IMR-90 (cell line): ENCODE measurements around the gene PCDHGA7. TPM values are rescaled to one million over a fixed set of nuclear protein-coding genes. Genes with fewer than 3 reads are reported as not detected.
"Not testable (repeated sequence)": the region's sequence is repeated elsewhere in the genome, so short reads cannot be mapped to it uniquely, and the experiment has no call there.

Experiments used
- ATAC-seq: fragments of 200-7000 bp; cut with Tn5 transposase; 2 replicates; pipeline ENCODE4 v1.9.1; 2020; ENCODE audit warnings: low read depth, mild to moderate bottlenecking, moderate library complexity
- BruUV-seq: library from RNA; stranded (reverse); fragments of 400-500 nt; replicated peaks from 2 replicates; lab custom pipeline; 2021; lab: Mats Ljungman, UMichigan
- CTCF ChIA-PET: fragments of 300-600 bp; formaldehyde crosslinking; extraction: SDS; loops from one replicate; lab custom pipeline; 2021; ENCODE audit warnings: antibody characterized with exemption; lab: Yijun Ruan, JAX
- POLR2A ChIA-PET: fragments of 300-600 bp; sonication (Branson Sonifier 250); formaldehyde crosslinking; loops from one replicate; lab custom pipeline; 2022; ENCODE audit warnings: antibody characterized with exemption; ENCODE audit not compliant: unreplicated experiment; lab: Charles Lee
- DNase-seq: peaks from one replicate; pipeline ENCODE4 v3.0.0; 2013
- H2AFZ ChIP-seq: replicated peaks from 2 replicates; pipeline ENCODE3; 2013; ENCODE audit warnings: low read length, mild to moderate bottlenecking; ENCODE audit not compliant: poor library complexity
- H2AK5ac ChIP-seq: 2 replicates; pipeline ENCODE4 v1.6.1; 2013; ENCODE audit warnings: low read depth, low read length, inconsistent platforms
- H2AK9ac ChIP-seq: replicated peaks from 2 replicates; pipeline ENCODE3; 2013; ENCODE audit warnings: mild to moderate bottlenecking, low read depth, low read length, moderate library complexity; ENCODE audit not compliant: poor library complexity
- H2BK120ac ChIP-seq: 2 replicates; pipeline ENCODE4 v1.6.1; 2013; ENCODE audit warnings: low read depth, low read length, inconsistent platforms
- H2BK15ac ChIP-seq: 3 replicates; pipeline ENCODE4 v1.6.1; 2013; ENCODE audit warnings: low read depth, low read length, inconsistent platforms
- H2BK20ac ChIP-seq: 2 replicates; pipeline ENCODE4 v1.6.1; 2013; ENCODE audit warnings: low read depth, mild to moderate bottlenecking, inconsistent platforms, low read length, moderate library complexity
- H2BK5ac ChIP-seq: 2 replicates; pipeline ENCODE4 v1.6.1; 2013; ENCODE audit warnings: mild to moderate bottlenecking, low read depth, low read length, inconsistent platforms; ENCODE audit not compliant: poor library complexity, severe bottlenecking
- H3K14ac ChIP-seq: replicated peaks from 2 replicates; pipeline ENCODE4 v1.6.1; 2013; ENCODE audit warnings: low read depth, low read length, inconsistent platforms
- H3K18ac ChIP-seq: 2 replicates; pipeline ENCODE4 v1.6.1; 2013; ENCODE audit warnings: low read depth, low read length, control low read depth
- H3K23ac ChIP-seq: 2 replicates; pipeline ENCODE4 v1.6.1; 2013; ENCODE audit warnings: low read depth, low read length, inconsistent platforms
- H3K27ac ChIP-seq: 2 replicates; pipeline ENCODE4 v1.5.1; 2013; ENCODE audit warnings: mild to moderate bottlenecking, control low read depth, low read length; ENCODE audit not compliant: insufficient read depth
- H3K27me3 ChIP-seq: 2 replicates; pipeline ENCODE4 v1.6.1; 2013; ENCODE audit warnings: low read length; ENCODE audit not compliant: control insufficient read depth, insufficient read depth
- H3K36me3 ChIP-seq: 2 replicates; pipeline ENCODE4 v1.6.1; 2013; ENCODE audit warnings: low read length, mixed read lengths; ENCODE audit not compliant: control insufficient read depth, insufficient read depth
- H3K4ac ChIP-seq: 2 replicates; pipeline ENCODE4 v1.6.1; 2013; ENCODE audit warnings: low read depth, low read length, inconsistent platforms
- H3K4me1 ChIP-seq: 2 replicates; pipeline ENCODE4 v1.6.1; 2013; ENCODE audit warnings: low read length, mixed read lengths; ENCODE audit not compliant: control insufficient read depth, insufficient read depth
- H3K4me2 ChIP-seq: 2 replicates; pipeline ENCODE4 v1.6.1; 2013; ENCODE audit warnings: low read depth, mild to moderate bottlenecking, control low read depth, low read length, moderate library complexity
- H3K4me3 ChIP-seq: 2 replicates; pipeline ENCODE4 v1.5.1; 2013; ENCODE audit warnings: low read depth, mild to moderate bottlenecking, control low read depth, low read length, moderate library complexity; ENCODE audit not compliant: insufficient read depth
- H3K56ac ChIP-seq: 2 replicates; pipeline ENCODE4 v1.6.1; 2013; ENCODE audit warnings: low read length, inconsistent platforms; ENCODE audit not compliant: insufficient read depth; ENCODE audit errors: extremely low read depth
- H3K79me1 ChIP-seq, 2 experiments: 2 replicates each; pipeline ENCODE4 v1.6.1; 2013; ENCODE audit warnings: low read length in 2 of 2, inconsistent platforms in 1 of 2, low read depth in 1 of 2
- H3K9ac ChIP-seq: 2 replicates; pipeline ENCODE4 v1.6.1; 2013; ENCODE audit warnings: low read depth, low read length, control low read depth
- H3K9me1 ChIP-seq: 2 replicates; pipeline ENCODE4 v1.6.1; 2013; ENCODE audit warnings: low read length, inconsistent platforms; ENCODE audit not compliant: insufficient read depth
- H3K9me3 ChIP-seq: 2 replicates; pipeline ENCODE4 v1.6.1; 2013; ENCODE audit warnings: low read length; ENCODE audit not compliant: control insufficient read depth, insufficient read depth
- H4K20me1 ChIP-seq: 2 replicates; pipeline ENCODE4 v1.6.1; 2013; ENCODE audit warnings: low read length, inconsistent platforms; ENCODE audit not compliant: insufficient read depth
- H4K5ac ChIP-seq: 2 replicates; pipeline ENCODE4 v1.6.1; 2013; ENCODE audit warnings: mild to moderate bottlenecking, low read depth, low read length, control low read depth
- H4K8ac ChIP-seq, 2 experiments: 2 replicates each; pipeline ENCODE4 v1.6.1; 2013; ENCODE audit warnings: low read depth in 2 of 2, low read length in 2 of 2, control low read depth in 1 of 2, inconsistent platforms in 1 of 2
- H4K91ac ChIP-seq: 2 replicates; pipeline ENCODE4 v1.6.1; 2013; ENCODE audit warnings: low read depth, low read length, inconsistent platforms; ENCODE audit not compliant: insufficient read depth
- RAD21 ChIP-seq: IDR thresholded peaks from 2 replicates; pipeline ENCODE4 v1.6.1; 2012; ENCODE audit warnings: low read length, improper control_type of control experiment
- WGBS, 2 experiments: methylation state at CpG; one replicate each; pipeline versions ENCODE4 v1.1.5 to v1.1.7; 2013; ENCODE audit warnings: missing lambda C conversion rate in 2 of 2; ENCODE audit not compliant: insufficient read length in 1 of 2; ENCODE audit errors: extremely low coverage in 2 of 2; 5-methylcytosine and 5-hydroxymethylcytosine counted together
- dilution Hi-C: fragments of 300-500 bp; cut with HindIII; formaldehyde crosslinking; loops from one replicate; pipeline ENCODE4 v1.14.3; 2018; ENCODE audit warnings: low sequenced_read_pairs; ENCODE audit not compliant: unreplicated experiment
- in situ Hi-C: fragments of 300-500 bp; cut with MboI; formaldehyde crosslinking; loops from 3 replicates; pipeline ENCODE4 v1.14.3; 2019; ENCODE audit warnings: low sequenced_read_pairs, inconsistent platforms, mixed read lengths
- intact Hi-C: fragments of 100-400 bp; cut with micrococcal nuclease; formaldehyde crosslinking; loops from 2 replicates; pipeline ENCODE4 v1.10.0; 2022
- polyA plus RNA-seq, 3 experiments: library from polyadenylated mRNA; depleted of rRNA; stranded (reverse); fragments of >200 nt; gene quantifications; 2 replicates each; pipeline ENCODE4 v1.2.3, GENCODE V29; 2012; ENCODE audit warnings: low replicate concordance in 1 of 3
- total RNA-seq: library from RNA; depleted of rRNA; stranded (reverse); fragments of >200 nt; gene quantifications from 2 replicates; pipeline ENCODE4 v1.2.3, GENCODE V29; 2012
- TF ChIP-seq, protein P1 (sequence below): conservative IDR thresholded peaks from 2 replicates; pipeline ENCODE4 v1.5.1; 2012; ENCODE audit warnings: mild to moderate bottlenecking, low read depth, low read length, improper control_type of control experiment

PCDHGA7 gene
- total and polyA plus RNA-seq, 2 of the 4 experiments (the other 2 are of a cell fraction), result 3.2 to 3.4 TPM

- H2BK120ac ChIP-seq, H3K4me1 ChIP-seq, H4K20me1 ChIP-seq, BruUV-seq, H2AK9ac ChIP-seq, H2BK5ac ChIP-seq, H3K27me3 ChIP-seq, intact Hi-C loops, H3K18ac ChIP-seq, H3K4me2 ChIP-seq, H3K9me1 ChIP-seq, H4K8ac ChIP-seq, H3K56ac ChIP-seq, dilution Hi-C loops, H3K9ac ChIP-seq, H2AFZ ChIP-seq, H3K4ac ChIP-seq, H2BK20ac ChIP-seq, H2AK5ac ChIP-seq, ATAC-seq, H4K91ac ChIP-seq, H3K23ac ChIP-seq, in situ Hi-C loops, H3K14ac ChIP-seq, H3K27ac ChIP-seq, H4K5ac ChIP-seq, H2BK15ac ChIP-seq: not testable (repeated sequence)
- H3K9me3 ChIP-seq, result peaks cover 60% of the 10 kb centered on the region
- DNase-seq, result peak; percentile 19
- H3K79me1 ChIP-seq, result peaks cover 9 to 15% of the 10 kb centered on the region in 2 experiments
- H3K4me3 ChIP-seq, result peak within 1 kb of the TSS; percentile 23; the same call in 1 of the 2 replicates
- POLR2A ChIA-PET, result interaction anchor here (0.6 to 1.5 kb wide), 2 partner anchors 153 to 189 kb away, joined by 4 to 5 read pairs; no protein-coding TSS in a partner anchor
- H3K36me3 ChIP-seq, result peaks cover 18% of the 10 kb centered on the region
- WGBS, 2 experiments, result 12% methylated on average over 12 of the region's 51 CpGs; no CpG with 5 or more reads in 1 of the 2 experiments
- peak; percentile 38 for TF ChIP-seq RAD21
- TF ChIP-seq, protein P1, sequence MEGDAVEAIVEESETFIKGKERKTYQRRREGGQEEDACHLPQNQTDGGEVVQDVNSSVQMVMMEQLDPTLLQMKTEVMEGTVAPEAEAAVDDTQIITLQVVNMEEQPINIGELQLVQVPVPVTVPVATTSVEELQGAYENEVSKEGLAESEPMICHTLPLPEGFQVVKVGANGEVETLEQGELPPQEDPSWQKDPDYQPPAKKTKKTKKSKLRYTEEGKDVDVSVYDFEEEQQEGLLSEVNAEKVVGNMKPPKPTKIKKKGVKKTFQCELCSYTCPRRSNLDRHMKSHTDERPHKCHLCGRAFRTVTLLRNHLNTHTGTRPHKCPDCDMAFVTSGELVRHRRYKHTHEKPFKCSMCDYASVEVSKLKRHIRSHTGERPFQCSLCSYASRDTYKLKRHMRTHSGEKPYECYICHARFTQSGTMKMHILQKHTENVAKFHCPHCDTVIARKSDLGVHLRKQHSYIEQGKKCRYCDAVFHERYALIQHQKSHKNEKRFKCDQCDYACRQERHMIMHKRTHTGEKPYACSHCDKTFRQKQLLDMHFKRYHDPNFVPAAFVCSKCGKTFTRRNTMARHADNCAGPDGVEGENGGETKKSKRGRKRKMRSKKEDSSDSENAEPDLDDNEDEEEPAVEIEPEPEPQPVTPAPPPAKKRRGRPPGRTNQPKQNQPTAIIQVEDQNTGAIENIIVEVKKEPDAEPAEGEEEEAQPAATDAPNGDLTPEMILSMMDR, result peak; percentile 37
- CTCF ChIA-PET, result interaction anchor here (0.6 to 1.4 kb wide), 6 partner anchors 12 to 156 kb away, joined by 3 to 9 read pairs (median 4); partner anchors contain the start of gene PCDHGA11
Observed at GRCh38 chr5:141407790-141408505, 25.4 kb downstream of the PCDHGA7 start, which contains the start of gene PCDHGB6. PCDHGB6 (plus strand) TSS chr5:141408021; CDS start chr5:141408203, 182 bp downstream.
